HEK293T (cell line): Measurements from ENCODE around the gene NDUFA8.

Experiments
- ARNT ChIP-seq: fragments of 450-650 bp; IDR thresholded peaks from 2 replicates; pipeline ENCODE4 v1.6.1; 2017; ENCODE audit warnings: mild to moderate bottlenecking
- BHLHE40 ChIP-seq: fragments of 450-650 bp; IDR thresholded peaks from 2 replicates; pipeline ENCODE4 v1.6.1; 2016; ENCODE audit warnings: mild to moderate bottlenecking, moderate library complexity, borderline replicate concordance
- CTBP1 ChIP-seq: fragments of 450-650 bp; IDR thresholded peaks from 2 replicates; pipeline ENCODE4 v1.6.1; 2016; ENCODE audit warnings: borderline replicate concordance

- TF ChIP-seq CTBP1: no peak
- TF ChIP-seq ARNT: no peak
- no peak for TF ChIP-seq BHLHE40
Observed at GRCh38 chr9:122112238-122112637, 47.3 kb downstream of the NDUFA8 start.
